GM12875 (cell line): ENCODE measurements around the gene GRID1.

Experiments
- H3K4me3 ChIP-seq: one replicate; pipeline ENCODE4 v1.5.1; 2011; ENCODE audit warnings: low read depth, low read length, control low read depth
- TF ChIP-seq, protein P1 (sequence below): IDR thresholded peaks from 2 replicates; pipeline ENCODE4 v1.5.1; 2011; ENCODE audit warnings: low read depth, mild to moderate bottlenecking, control low read depth, inconsistent platforms, low read length, moderate library complexity, borderline replicate concordance; ENCODE audit not compliant: insufficient read depth

The GRID1 gene

DNA sequence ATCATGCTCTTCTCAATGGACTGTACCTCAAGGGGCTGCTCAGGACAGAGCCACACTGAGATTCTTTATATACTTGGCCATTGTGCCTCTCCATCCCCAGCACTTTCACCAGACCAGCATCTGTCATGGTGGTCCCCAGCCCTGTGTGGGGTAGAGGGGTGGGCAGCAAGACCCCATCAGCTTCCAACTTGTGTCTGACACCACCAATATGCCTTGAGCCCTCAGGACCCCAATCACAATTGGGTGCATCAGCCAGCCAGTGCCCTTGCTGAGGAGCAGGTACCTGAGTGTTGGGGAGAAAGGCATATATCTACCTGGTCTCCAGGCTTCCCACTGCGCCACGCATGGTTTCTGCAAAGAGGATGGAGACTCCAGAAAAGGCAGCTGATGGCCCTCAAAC is 56.3 kb downstream of the GRID1 start:
- H3K4me3 ChIP-seq, result no peak overlapping the region
- TF ChIP-seq, protein P1, sequence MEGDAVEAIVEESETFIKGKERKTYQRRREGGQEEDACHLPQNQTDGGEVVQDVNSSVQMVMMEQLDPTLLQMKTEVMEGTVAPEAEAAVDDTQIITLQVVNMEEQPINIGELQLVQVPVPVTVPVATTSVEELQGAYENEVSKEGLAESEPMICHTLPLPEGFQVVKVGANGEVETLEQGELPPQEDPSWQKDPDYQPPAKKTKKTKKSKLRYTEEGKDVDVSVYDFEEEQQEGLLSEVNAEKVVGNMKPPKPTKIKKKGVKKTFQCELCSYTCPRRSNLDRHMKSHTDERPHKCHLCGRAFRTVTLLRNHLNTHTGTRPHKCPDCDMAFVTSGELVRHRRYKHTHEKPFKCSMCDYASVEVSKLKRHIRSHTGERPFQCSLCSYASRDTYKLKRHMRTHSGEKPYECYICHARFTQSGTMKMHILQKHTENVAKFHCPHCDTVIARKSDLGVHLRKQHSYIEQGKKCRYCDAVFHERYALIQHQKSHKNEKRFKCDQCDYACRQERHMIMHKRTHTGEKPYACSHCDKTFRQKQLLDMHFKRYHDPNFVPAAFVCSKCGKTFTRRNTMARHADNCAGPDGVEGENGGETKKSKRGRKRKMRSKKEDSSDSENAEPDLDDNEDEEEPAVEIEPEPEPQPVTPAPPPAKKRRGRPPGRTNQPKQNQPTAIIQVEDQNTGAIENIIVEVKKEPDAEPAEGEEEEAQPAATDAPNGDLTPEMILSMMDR, result no peak

DNA sequence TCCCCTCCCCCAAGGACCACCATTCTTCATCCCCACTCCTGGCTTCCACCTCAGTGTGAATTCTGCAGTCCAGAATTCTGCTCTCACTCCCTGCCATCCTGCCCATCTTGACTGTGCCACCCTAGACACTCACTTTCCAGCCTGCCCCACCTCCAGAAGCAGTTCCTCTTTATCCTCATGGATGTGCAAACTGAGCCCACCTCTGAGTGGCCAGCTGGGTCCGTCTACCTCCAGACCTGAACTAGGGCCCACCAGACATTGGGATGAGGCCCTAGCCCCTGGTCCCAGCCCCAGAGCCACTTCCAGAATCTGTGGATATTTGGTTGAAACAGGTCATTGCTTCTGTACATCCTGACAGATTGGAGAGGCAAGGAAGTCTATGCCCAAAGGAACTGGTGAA is 58.5 kb downstream of the GRID1 start:
- TF ChIP-seq, protein P1, result no peak
- no peak overlapping the region for H3K4me3 ChIP-seq

GRCh38 chr10:86306628-86307278 is 59.8 kb downstream of the GRID1 start:
- TF ChIP-seq, protein P1, result no peak
- no peak overlapping the region for H3K4me3 ChIP-seq

- TF ChIP-seq, protein P1, result no peak
Observed at GRCh38 chr10:86305521-86305920, 61.1 kb downstream of the GRID1 start.

DNA sequence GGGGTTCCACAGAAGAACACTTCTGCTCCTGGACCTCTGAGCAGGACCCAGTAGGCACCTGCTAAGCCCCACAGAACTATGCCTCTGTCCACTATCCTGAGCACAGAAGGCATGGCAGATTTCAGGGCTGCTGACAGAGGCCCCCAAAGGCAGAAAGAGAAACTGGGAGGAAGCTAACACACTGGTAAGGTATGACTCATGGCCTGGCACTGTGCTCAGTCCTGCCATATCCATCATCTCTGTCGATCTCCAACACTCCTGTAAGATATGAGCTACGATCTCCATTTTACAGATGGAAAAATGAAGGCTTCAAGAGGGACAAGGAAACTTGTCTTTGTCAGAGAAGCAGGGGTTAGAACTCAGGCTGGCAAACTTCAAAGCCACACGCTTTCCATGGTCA is 62.2 kb downstream of the GRID1 start:
- H3K4me3 ChIP-seq, result no peak overlapping the region
- TF ChIP-seq, protein P1, result no peak

More at GRCh38 chr10:86305521-86305920, 61.1 kb downstream of the GRID1 start:
- no peak overlapping the region for H3K4me3 ChIP-seq

DNA sequence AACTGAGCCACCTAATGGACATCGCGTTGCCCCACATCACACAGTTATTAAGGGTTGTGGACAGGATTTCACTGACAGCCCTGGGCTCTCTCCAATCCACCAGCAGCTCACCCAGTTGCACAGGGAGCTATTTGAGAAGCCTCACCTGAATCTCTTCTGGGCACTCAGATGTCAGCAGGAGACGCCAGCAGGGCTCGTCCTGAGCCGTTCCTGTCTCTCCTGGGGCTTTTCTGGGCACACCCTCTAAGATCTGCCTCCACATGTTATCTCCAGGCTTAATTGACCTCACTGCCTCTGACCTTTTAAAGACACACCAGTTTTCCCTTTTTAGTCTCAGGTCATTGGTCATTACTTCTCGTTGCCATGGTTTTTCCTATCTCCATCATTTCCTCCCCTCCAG is 63.0 kb downstream of the GRID1 start:
- H3K4me3 ChIP-seq, result no peak overlapping the region
- TF ChIP-seq, protein P1, result no peak

- TF ChIP-seq, protein P1, result no peak
- no peak overlapping the region for H3K4me3 ChIP-seq
Observed at GRCh38 chr10:86301971-86302370, 64.6 kb downstream of the GRID1 start.
